GM19372 (cell line): Measurements from ENCODE around the gene NIT1.

ENCODE experiments used
- ATAC-seq: cut with Tn5 transposase; IDR thresholded peaks from one replicate; pipeline ENCODE4 v1.9.1; 2021; ENCODE audit warnings: mild to moderate bottlenecking, low read depth, moderate library complexity; ENCODE audit not compliant: unreplicated experiment

Gene NIT1

DNA sequence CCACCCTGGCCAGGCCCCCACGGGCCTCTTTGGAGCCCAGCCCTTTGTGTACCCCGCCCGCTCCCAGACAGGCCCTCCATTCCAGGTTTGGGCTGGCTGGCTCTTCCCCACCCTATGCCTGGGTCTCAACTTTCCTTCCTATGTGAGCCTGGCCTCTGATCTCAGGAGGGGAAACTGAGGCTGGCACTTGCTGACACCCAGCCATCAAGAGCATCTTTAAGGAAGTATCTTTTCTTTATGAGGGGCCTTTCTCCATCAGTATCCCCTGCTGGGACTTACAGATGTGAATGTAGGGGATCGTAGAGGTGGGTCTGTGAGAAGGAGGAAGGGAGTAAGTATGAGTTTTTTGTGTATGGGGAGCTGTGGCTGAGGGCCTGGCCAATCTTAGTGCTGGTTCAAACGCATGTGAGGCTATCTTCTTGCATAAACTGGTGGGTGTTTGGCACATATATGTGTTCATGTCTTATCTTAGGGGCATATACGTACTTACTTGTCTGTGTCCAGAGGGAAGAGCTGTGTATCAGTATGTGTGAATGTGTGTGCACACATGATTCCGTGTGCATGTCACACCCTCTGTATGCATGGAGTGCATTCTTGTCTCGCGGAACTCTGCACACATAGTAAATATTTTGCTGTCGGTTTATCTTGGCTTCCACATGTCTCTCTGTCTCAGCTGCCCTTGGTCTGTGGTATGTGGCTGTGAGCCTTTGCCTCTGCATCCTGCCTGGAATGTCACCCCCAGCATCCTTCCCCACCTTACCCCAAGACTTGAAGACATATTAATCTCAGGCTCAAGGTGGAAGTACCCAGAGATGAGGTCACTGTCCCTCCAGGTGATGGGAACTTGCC is 33.9 kb upstream of the NIT1 start:
- no peak for ATAC-seq

DNA sequence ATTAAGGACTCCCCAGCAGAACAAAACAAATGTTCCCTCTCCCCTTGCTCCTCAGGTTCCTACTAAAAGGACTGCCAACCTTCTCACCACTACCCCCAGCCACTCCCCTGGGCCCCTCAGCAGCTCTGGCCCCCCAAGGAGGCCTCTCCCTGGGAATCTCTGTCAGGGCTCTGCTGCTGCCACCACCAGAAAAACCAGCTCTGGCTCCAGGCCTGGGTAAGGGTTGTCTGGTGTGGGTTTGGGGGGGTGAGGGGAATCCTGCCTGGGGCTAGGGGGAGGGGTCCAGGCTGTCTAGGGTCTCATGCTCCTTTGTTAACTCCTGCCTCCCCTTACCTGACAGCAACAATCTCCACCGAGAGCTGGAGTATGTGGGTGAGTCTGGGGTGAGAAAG is 33.3 kb upstream of the NIT1 start:
- ATAC-seq: no peak

DNA sequence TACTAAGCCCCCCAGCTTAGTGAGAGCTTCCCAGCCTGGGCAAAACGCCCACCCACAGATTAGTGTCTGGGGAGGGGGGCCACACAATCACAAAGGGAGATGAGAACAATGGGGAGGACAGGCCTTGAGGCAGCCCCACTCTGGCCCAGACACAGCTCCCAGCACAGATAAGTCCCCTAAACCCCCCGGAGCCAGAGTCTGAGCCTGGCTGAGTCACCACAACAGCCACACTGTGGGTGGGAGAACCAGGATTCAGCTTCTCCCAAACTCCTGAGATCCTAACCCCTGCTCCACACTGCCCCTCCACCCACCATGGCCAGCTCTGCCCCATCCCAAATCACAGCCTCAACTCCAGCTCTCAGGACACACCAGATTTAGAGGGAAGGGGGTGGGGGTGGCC is 32.7 kb upstream of the NIT1 start:
- ATAC-seq: no peak

DNA sequence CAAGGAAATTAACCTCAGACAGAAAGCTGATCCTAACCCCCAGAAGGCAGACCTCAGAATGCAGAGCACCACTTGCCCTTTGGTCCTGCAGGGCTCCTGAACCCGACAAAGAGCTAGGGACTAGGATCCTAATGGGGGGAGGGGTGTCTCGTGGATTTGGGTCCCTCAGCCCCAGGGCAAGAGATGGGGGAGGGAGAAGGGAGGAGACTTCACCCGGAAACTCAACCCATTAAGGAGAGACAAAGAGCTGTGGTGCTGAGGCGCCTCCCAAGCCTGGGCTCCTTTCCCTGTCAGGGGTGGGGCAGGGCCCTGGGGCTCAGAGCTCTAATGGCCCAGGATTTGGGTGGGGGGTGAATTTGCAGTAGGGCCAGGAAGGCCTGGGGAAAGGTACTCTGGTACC is 31.4 kb upstream of the NIT1 start:
- ATAC-seq: no peak

DNA sequence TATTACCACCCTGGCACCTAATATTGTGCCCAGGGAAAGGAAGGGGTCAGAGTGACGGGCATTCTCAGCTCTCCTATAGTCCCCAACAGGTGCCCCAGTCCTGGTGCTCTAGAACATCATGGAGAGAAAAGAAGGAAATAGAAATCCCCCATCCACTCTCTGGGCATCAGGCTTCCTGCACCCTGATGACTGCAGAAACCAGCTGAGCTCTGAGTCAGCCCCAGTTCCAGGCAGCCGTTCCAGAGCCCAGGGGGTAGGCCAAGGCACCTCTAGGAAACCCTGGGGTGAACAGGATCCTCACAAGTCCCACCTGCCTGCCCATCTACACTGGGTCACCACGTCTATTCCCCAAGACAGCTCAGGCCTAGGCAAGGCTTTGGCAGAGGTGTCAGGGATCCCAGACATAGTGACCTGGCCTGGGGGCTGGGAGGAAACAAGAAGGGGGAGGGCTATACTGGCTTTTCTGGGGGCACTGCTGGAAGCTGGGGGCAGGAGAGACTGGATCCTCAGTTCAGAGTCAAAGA is 29.3 kb upstream of the NIT1 start:
- no peak for ATAC-seq

DNA sequence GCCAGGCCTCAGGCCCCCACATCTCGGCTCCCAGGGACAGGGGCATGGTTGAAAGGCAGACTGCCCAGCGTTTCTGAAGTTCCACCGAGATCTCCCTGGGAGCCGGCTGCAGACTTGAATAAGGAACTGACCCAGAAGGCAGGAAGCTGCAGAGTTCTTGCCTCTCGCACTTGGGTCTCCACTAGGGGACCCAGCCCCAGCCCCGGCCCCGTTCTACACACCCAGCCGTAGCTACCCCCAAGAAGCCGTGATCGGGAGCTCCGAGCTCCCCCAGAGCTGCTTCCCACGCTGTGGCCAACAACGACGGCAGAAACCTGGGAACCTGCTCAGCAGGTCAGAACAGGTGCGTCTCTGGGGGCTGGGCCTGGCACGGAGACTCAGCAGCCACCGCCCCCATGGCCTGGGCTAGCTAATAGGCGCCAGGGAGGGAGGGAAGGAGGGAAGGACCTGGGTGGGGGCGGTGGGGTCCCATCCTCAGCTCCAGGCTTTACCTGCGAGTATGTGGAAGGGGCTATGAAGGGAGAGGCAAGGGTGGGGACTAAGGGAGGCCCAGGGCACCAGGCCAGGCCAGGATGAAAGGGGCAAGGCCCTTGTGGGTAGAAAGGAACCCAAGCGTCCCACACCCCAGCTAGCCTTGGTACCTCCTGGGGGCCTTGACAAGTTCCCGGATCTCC is 28.5 kb upstream of the NIT1 start, which contains the start of gene NECTIN4:
Gene NECTIN4 (minus strand): TSS at position 308 of the 674 bp plus-strand sequence. CDS start 262 bp downstream, at position 46.
- ATAC-seq: no peak

DNA sequence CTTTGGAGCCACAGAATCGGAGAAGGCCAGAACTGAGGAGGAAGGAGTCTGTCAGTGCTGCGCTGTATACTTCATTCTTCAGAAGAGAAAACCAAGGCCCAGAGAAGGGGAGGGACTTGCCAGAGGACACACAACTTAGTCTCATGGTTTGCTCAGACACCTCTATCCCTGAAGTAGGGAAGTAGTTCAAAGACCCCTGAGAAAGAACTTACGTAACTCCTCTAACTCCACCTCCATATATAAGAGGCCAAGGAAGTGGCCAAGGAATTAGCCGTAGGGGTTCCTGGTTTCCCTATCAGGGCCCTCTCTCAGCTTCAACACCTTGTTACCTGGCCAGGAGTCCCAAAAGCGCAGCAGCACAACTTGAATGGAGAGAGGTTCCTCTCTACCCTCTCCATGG is 28.0 kb upstream of the NIT1 start:
- no peak for ATAC-seq

DNA sequence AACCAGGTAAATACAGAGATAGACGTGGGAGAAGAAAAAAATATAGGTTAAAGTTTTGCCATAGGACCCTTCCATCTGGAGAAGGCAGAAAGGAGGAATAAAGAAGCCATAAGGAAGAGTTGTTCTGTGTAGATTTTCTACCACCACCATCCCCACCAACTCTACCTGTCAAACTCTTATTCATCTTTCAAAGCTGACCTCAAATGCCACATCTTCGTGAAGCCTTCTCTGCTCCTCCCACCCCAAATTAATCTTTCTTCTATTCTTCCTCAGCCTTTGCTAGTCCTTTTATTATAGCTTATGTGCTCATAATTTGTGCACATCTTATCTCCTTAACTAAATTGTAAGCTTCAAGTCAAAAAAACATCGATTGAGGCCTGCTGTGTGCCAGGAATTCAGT is 27.3 kb upstream of the NIT1 start:
- ATAC-seq: no peak

DNA sequence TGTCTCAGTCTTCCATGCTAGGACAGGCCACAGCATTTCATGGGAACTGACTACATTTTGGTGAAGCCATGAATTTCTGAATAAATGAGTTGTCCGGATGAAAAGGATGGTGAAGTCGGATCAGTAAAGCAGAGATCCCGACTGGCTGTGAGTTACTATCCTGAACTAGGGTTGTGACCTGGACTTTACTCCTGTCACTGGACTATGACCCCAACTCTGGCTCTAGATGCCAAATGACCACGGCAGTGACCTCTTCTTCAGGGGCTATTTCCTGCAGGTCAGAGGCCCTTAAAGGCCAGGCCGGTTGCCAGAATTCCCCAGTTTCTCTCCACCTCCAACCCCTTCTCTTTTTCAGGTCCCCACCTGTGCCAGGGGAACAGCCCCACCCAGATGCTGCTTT is 26.8 kb upstream of the NIT1 start:
- ATAC-seq: no peak

DNA sequence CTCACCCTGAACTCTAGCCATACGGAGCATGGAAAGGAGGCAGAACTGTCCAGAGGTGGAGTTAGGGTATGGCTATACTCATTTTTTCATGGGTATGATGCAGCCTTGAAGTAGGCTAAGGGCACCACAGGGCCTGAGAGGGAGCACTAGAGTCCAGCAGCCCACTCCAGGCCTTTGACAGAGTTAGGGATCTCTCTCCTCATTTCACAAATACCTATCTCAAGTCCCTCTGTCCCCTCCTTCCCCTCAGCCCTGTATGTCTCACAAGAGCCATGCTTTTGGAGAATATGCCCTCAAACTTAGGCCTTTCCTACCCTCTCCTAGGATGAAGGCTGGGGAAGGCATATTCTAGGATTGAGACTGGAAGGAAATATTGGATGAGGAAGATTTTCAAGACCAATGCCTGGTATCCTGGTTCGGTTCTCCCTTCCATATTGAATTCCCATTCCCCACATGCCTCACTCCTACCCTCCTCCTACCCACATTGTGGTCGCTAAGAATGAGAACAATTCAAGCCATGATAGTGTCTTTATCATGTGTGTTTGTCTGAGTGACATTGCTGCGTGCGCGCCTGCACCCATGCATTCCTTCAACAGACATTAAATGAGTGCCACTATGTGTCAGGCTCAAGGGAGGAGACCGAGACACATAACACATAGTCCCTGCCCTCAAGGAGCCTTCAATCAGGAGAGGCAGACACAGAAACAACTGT is 26.0 kb upstream of the NIT1 start:
- ATAC-seq: no peak

DNA sequence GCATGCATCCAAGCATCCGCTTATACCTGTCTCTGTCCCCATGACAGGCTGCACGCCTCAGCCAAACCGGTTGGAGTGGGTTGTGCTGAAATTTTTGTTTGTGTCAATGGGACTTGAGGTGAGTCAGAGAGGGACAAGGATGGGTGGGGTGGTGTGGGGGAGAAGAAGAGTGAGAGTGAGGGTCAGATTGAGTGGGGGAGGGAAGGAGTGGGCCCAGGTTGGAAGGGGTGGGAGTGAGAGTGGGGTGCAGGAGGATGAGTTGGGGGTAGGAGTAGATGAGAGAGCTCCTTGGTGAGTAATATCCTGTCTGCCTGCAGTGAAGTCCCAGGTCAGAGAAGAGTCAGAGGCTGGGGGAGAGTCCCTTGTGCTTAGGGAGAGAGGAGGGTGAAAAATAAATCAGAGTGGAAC is 25.3 kb upstream of the NIT1 start:
- ATAC-seq: no peak

DNA sequence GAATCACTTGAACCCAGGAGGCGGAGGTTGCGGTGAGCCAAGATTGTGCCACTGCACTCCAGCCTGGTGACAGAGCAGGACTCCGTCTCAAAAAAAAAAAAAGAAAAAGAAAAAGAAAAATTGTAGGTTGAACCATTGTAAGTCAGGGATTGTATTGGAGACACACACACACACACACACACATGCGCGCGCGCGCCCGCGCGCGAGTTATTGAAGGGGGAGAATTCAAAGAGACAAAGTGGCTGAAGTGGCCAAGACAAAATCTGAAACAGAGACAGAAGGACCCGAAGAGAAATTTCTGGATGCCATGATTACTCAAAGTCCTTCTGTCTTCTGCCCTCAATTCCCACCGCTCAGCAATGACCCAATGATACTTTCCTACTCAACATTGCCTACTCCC is 23.4 kb upstream of the NIT1 start:
- ATAC-seq: no peak

DNA sequence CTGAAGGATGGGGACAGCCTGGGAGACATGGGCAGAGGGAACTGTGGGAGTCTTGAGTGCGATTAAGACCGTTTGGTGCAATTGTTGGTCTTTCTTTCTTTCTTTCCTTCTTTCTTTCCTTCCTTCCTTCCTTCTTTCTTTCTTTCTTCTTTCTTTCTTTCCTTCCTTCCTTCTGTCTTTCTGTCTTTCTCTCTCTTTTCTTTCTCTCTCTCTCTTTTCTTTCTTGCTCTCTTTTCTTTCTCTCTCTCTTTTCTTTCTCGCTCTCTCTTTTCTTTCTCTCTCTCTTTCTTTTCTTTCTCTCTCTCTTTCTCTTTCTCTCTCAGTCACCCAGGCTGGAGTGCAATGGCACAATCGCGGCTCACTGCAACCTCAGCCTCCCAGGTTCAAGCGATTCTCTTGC is 22.7 kb upstream of the NIT1 start:
- no peak for ATAC-seq

DNA sequence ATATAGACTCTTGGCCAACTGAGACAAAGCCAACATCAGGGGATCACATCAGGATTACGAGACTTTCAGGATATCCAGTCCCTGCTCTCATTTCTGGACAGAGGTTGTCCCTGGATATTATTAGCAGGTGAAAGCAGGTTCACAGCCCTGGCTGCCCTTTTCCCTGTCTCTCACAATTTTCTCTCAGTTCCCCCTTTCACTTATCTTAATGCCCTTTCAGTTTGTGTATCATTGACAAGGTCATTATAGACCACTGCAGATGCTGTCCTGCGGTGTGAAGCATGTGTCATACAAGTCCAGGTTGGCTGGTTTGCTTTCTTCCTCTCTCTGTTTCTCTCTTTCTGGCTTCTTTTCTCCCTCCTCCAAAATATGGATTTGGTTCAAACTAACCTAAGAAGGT is 21.9 kb upstream of the NIT1 start:
- ATAC-seq: no peak

DNA sequence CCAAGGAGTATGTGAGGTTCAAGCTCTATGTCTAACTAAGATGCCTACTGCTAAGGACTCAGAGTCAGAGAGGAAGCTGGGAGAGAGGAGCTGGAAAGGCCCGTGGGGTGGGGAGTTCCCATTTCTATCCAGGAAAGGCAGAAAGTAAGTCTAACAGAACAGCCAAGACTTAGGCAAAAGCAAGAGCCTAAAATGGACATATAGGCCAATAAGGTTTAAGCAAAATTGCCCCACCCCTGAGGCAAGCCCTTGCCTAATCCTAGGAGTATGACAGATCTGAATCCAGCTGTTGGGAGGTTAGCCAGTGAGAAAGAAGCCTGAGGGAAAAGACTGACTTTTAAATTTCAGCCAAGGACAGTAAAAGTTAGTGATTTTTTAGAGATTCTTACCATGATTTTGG is 21.4 kb upstream of the NIT1 start:
- ATAC-seq: no peak

DNA sequence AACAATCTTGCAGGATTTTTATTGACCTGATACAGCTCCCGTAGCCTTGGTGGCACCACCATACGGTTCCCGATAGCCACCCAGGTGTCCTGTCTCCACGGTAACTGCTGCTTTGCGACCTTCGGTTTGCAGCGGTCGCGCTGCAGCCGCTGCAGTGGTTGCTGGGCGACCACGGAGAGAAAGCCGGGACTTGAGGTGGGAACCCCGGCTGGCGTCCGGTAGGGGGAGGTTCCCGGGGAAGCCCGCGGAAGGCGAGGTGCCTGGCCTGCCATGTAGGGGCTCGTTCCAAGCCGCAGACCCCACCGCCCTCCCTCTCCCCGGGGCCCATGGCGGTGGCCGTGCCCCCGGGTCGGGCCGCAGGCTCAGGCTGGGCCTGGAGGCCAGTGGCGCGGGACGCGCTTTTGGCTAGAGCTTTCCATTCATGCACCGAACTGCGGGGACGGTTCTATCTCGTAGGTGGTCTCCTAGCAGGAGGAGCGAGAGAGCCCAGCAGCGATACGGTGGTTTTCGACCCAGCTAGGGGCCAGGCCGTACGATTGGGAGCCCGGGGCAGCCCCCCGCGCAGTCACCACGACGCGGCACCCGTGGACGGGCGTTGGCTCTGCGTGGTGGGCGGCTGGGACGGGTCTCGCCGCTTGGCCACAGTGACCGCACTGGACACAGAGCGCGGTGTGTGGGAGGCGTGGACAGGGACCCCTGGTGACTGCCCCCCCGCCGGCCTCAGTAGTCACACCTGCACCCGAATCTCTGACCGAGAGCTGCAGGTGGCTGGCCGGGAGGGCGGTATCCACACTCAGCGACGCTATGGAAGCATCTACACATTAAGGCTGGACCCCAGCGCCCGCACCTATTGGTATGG is 19.5 kb upstream of the NIT1 start, which contains the start of gene KLHDC9:
Gene KLHDC9 (plus strand): TSS at position 152 of the 859 bp plus-strand sequence. CDS start 175 bp downstream, at position 327.
- ATAC-seq: peak; percentile 75

DNA sequence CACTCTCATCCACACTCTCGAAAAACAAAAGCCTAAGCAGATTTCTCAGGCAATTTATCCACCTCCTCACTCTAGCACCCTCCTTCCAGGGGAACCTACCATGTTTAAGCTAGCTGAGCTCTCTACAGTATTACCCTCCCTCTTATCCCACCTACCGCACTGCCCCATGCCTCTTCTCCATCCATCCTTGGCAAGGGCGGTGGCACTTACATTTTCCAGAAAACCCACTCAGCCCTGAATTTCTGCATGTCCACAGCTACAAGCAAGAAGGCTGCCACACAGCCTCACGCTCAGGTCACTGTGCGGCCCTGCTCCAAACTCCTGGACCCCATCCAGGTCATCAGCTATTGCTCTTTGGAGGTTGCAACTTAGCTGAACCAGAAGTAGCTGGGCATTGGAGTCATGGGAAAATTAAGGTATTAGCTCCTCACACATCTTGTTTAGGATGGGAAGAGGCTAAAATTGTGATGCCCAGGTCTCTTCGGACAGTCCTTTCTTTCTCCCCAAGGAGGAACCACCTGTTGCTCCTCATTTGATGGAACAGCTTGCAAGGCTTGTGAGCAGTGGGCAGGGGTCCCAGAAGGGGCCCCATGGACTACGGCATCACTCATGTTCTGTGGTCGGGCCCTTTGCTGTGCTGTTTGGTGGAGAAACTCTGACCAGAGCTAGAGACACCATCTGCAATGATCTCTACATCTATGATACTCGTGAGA is 18.7 kb upstream of the NIT1 start:
- ATAC-seq: no peak

DNA sequence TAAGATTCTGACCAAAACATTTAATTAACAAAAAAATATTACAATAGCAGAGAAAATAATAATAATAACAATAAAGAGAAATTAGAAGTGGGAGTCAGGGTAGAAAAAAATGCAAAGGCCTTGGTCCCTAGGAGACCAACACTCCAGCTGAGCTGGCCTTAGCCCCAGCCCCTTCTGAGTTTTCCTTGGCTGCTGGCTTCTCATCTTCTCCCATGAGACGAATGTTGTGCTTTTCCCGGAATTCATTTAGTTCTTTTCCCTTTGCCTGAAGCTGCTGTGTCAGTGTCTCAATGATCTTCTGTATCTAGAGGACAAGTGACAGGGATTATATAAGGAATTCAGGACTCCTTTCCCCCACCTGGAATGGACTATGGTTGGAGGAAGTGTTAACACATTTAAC is 17.3 kb upstream of the NIT1 start:
- ATAC-seq: no peak

DNA sequence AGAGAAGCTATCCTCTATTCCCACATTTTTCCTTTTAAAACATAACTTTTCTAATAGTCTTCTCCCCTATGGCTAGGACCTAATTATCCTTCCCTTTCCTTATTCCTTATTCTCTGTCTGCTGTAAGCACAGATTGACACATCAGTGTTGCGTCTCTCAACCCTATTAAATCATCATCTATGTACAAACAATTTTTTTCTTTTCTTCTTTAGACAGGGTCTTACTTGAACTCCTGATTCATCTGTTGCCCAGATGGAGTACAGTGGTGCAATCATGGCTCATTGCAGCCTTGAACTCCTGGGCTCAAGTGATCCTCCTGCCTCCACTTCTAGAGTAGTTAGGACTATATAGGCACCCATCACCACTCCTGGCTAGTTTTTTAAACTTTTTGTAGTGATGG is 11.5 kb upstream of the NIT1 start:
- ATAC-seq: no peak

DNA sequence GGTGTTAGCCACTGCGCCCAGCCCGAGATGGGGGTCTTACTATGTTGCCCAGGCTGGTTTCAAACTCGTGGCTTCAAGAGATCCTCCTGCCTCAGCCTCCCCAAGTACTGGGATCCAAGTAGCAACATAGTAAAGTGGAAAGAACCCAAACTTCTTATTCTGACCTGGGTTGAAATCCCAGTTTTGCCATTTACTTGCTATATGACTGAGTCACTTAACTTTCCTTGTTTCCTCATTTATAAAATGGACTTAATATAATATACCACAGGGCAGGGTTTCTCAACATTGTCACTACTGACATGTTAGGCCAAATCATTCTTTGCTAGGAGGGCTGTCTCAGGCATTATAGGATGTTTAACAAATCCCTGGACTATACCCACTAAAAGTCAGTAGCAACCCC is 6.8 kb upstream of the NIT1 start:
- ATAC-seq: no peak
